Lower lobe of right lung (tissue), 2 donors: ENCODE data around the gene ACE. TPM values are rescaled to one million over a fixed set of nuclear protein-coding genes. Genes with fewer than 3 reads are reported as not detected.

Experiments used
- ATAC-seq, 2 donors: fragments of 200-7000 bp; cut with Tn5 transposase; one replicate each; pipeline ENCODE4 v1.9.1; 2020 to 2022; ENCODE audit warnings: mild to moderate bottlenecking in 2 of 2, moderate library complexity in 2 of 2
- DNase-seq: peaks from one replicate; pipeline ENCODE4 v3.0.0-alpha.2; 2020
- H3K27ac ChIP-seq: fragments of 200-600 bp; one replicate; pipeline ENCODE4 v1.8.0; 2022
- H3K27me3 ChIP-seq: fragments of 200-600 bp; one replicate; pipeline ENCODE4 v1.8.0; 2022; ENCODE audit warnings: low read depth
- H3K36me3 ChIP-seq: fragments of 200-600 bp; one replicate; pipeline ENCODE4 v1.8.0; 2022; ENCODE audit warnings: mild to moderate bottlenecking
- H3K4me1 ChIP-seq: fragments of 200-600 bp; one replicate; pipeline ENCODE4 v1.8.0; 2022
- H3K4me3 ChIP-seq: fragments of 200-600 bp; one replicate; pipeline ENCODE4 v1.8.0; 2022; ENCODE audit warnings: mild to moderate bottlenecking
- H3K9me3 ChIP-seq: fragments of 200-600 bp; one replicate; pipeline ENCODE4 v1.8.0; 2022
- CTCF ChIP-seq: fragments of 200-600 bp; IDR thresholded peaks from one replicate; pipeline ENCODE4 v1.8.0; 2022; ENCODE audit warnings: antibody characterized with exemption, mild to moderate bottlenecking
- intact Hi-C: fragments of 100-400 bp; cut with DNase I; formaldehyde crosslinking; loops from one replicate; pipeline ENCODE4 v1.11.0; 2022
- total RNA-seq: library from RNA; stranded (reverse); fragmentation: NEBNext Ultra II Directional; extraction: Animal tissue kit (Norgen Biotek cat#: 25700); gene quantifications from one replicate; pipeline ENCODE4 v1.2.1, GENCODE V29; 2021
- donor health status: DM: no; HTN: yes; CAD: no; lungs with severe emphysema.

The ACE gene
- total RNA-seq, 1 donor from 2014 or later, result 90.7 TPM

- no peak for TF ChIP-seq CTCF
- intact Hi-C loops, result no loop called here
- no peak overlapping the region for H3K4me3 ChIP-seq
- no peak for ATAC-seq
- no peaks in the 10 kb centered on the region for H3K9me3 ChIP-seq
- H3K36me3 ChIP-seq, result peaks cover 5% of the 10 kb centered on the region
- H3K27me3 ChIP-seq, result no peaks in the 10 kb centered on the region
- peak overlapping the region; percentile 71 for H3K27ac ChIP-seq
- DNase-seq, result no peak
- H3K4me1 ChIP-seq, result peaks cover 55% of the 10 kb centered on the region
Observed at GRCh38 chr17:63441654-63442053, 35.2 kb upstream of the ACE start.

- peak overlapping the region; percentile 71 for H3K27ac ChIP-seq
- intact Hi-C loops, result no loop called here
- no peaks in the 10 kb centered on the region for H3K9me3 ChIP-seq
- H3K4me3 ChIP-seq, result no peak overlapping the region
- H3K27me3 ChIP-seq, result no peaks in the 10 kb centered on the region
- peaks cover 55% of the 10 kb centered on the region for H3K4me1 ChIP-seq
- peaks cover 1% of the 10 kb centered on the region for H3K36me3 ChIP-seq
- no peak for TF ChIP-seq CTCF
- no peak for DNase-seq
- no peak for ATAC-seq
Observed at GRCh38 chr17:63442074-63442473, 34.8 kb upstream of the ACE start.

- Histone ChIP-seq H3K27me3 (no peaks in the 10 kb centered on the region), H3K4me1 (peaks cover 60% of the 10 kb centered on the region), H3K27ac (peak overlapping the region; percentile 71), H3K9me3 (no peaks in the 10 kb centered on the region), H3K4me3 (no peak overlapping the region), H3K36me3 (no peaks in the 10 kb centered on the region)
- intact Hi-C loops, result no loop called here
- ATAC-seq (no peak), DNase-seq (no peak)
- TF ChIP-seq CTCF, result peak; percentile 11
Observed at GRCh38 chr17:63442549-63443035, 34.3 kb upstream of the ACE start.

- Histone ChIP-seq H3K9me3 (no peaks in the 10 kb centered on the region), H3K27ac (peak overlapping the region; percentile 34), H3K27me3 (no peaks in the 10 kb centered on the region), H3K36me3 (no peaks in the 10 kb centered on the region), H3K4me3 (no peak overlapping the region), H3K4me1 (peaks cover 62% of the 10 kb centered on the region)
- DNase-seq (no peak), ATAC-seq (no peak)
- TF ChIP-seq CTCF, result no peak
- intact Hi-C loops, result no loop called here
Observed at GRCh38 chr17:63443053-63443452, 33.8 kb upstream of the ACE start.

GRCh38 chr17:63444457-63444856 lies 32.4 kb upstream of the ACE start:
- Histone ChIP-seq H3K4me3 (no peak overlapping the region), H3K27ac (no peak overlapping the region), H3K36me3 (no peaks in the 10 kb centered on the region)

More at GRCh38 chr17:63444457-63444856, 32.4 kb upstream of the ACE start:
- Histone ChIP-seq H3K4me1 (peaks cover 56% of the 10 kb centered on the region), H3K9me3 (no peaks in the 10 kb centered on the region), H3K27me3 (no peaks in the 10 kb centered on the region)
- TF ChIP-seq CTCF, result no peak
- ATAC-seq, result no peak
- no peak for DNase-seq
- intact Hi-C loops, result no loop called here
